ENCODE data around the gene H2BW1. TPM values are rescaled to one million over a fixed set of nuclear protein-coding genes. Genes with fewer than 3 reads are reported as not detected.
"Not testable (repeated sequence)": the region's sequence is repeated elsewhere in the genome, so short reads cannot be mapped to it uniquely, and the experiment has no call there.

H2BW1 gene
- not detected for total RNA-seq

GRCh38 chrX:104013606-104014005 lies at the start of gene H2BW1:
TSS of gene H2BW1 (minus strand) at chrX:104013708. CDS start at chrX:104013576, 132 bp downstream.
- Histone ChIP-seq H3K4me3 (no peak within 1 kb of the TSS), H3K27ac (no peak within 1 kb of the TSS), H3K4me1 (no peaks in the 10 kb centered on the region), H3K36me3 (no peaks in the 10 kb centered on the region), H3K9me3 (no peaks in the 10 kb centered on the region), H3K27me3 (no peaks in the 10 kb centered on the region)
- intact Hi-C loops (cut with DNase I; ENCODE audit: low total_unique reads), result no loop called here
- no peak for DNase-seq
- TF ChIP-seq POLR2A (IDR thresholded peaks at IDR 0.05) (no peak), CTCF (IDR thresholded peaks at IDR 0.05) (no peak)

GRCh38 chrX:104062636-104063035 lies 49.1 kb upstream of the H2BW1 start:
- DNase-seq; H3K9me3 ChIP-seq; H3K27me3 ChIP-seq; H3K36me3 ChIP-seq; H3K4me1 ChIP-seq; intact Hi-C loops (cut with DNase I; ENCODE audit: low total_unique reads); H3K27ac ChIP-seq; H3K4me3 ChIP-seq: not testable (repeated sequence)

- intact Hi-C loops (cut with DNase I; ENCODE audit: low total_unique reads); H3K4me3 ChIP-seq; H3K9me3 ChIP-seq; H3K36me3 ChIP-seq; DNase-seq; H3K27me3 ChIP-seq; H3K4me1 ChIP-seq; H3K27ac ChIP-seq: not testable (repeated sequence)
Observed at GRCh38 chrX:104054956-104055355, 41.4 kb upstream of the H2BW1 start.

- Histone ChIP-seq H3K4me3 (no peak overlapping the region), H3K27me3 (no peaks in the 10 kb centered on the region), H3K9me3 (no peaks in the 10 kb centered on the region), H3K27ac (no peak overlapping the region), H3K36me3 (no peaks in the 10 kb centered on the region), H3K4me1 (no peaks in the 10 kb centered on the region)
- intact Hi-C loops (cut with DNase I; ENCODE audit: low total_unique reads), result no loop called here
- no peak for DNase-seq
- TF ChIP-seq POLR2A (IDR thresholded peaks at IDR 0.05), result no peak
- TF ChIP-seq CTCF (IDR thresholded peaks at IDR 0.05), result no peak
Observed at GRCh38 chrX:104047171-104047570, 33.7 kb upstream of the H2BW1 start.

GRCh38 chrX:104045642-104046041 lies 32.1 kb upstream of the H2BW1 start:
- TF ChIP-seq CTCF (IDR thresholded peaks at IDR 0.05), result no peak
- no peak for TF ChIP-seq POLR2A (IDR thresholded peaks at IDR 0.05)
- no peaks in the 10 kb centered on the region for H3K36me3 ChIP-seq
- intact Hi-C loops (cut with DNase I; ENCODE audit: low total_unique reads), result no loop called here
- H3K4me1 ChIP-seq, result no peaks in the 10 kb centered on the region
- DNase-seq, result no peak
- no peaks in the 10 kb centered on the region for H3K27me3 ChIP-seq
- no peak overlapping the region for H3K4me3 ChIP-seq
- H3K27ac ChIP-seq, result no peak overlapping the region
- H3K9me3 ChIP-seq, result no peaks in the 10 kb centered on the region

GRCh38 chrX:104041003-104041402 lies 27.5 kb upstream of the H2BW1 start:
- TF ChIP-seq POLR2A (IDR thresholded peaks at IDR 0.05) (no peak), CTCF (IDR thresholded peaks at IDR 0.05) (no peak)
- no peak for DNase-seq
- intact Hi-C loops (cut with DNase I; ENCODE audit: low total_unique reads), result no loop called here
- Histone ChIP-seq H3K4me3 (no peak overlapping the region), H3K36me3 (no peaks in the 10 kb centered on the region), H3K4me1 (no peaks in the 10 kb centered on the region), H3K27ac (no peak overlapping the region), H3K9me3 (no peaks in the 10 kb centered on the region), H3K27me3 (no peaks in the 10 kb centered on the region)
